Hindlimb muscle (tissue), 1 donor: ENCODE data around the gene NHEJ1. TPM values are rescaled to one million over a fixed set of nuclear protein-coding genes. Genes with fewer than 3 reads are reported as not detected.

Experiments
- DNase-seq: peaks from one replicate; pipeline ENCODE4 v3.0.0-alpha.2; 2013
- polyA plus RNA-seq: library from polyadenylated mRNA; unstranded; fragments of 120-200 nt; gene quantifications from one replicate; pipeline ENCODE4 v1.2.1, GENCODE V29; 2013; ENCODE audit not compliant: insufficient read length

NHEJ1 gene
- polyA plus RNA-seq, 1 donor: 12.0 TPM

DNA sequence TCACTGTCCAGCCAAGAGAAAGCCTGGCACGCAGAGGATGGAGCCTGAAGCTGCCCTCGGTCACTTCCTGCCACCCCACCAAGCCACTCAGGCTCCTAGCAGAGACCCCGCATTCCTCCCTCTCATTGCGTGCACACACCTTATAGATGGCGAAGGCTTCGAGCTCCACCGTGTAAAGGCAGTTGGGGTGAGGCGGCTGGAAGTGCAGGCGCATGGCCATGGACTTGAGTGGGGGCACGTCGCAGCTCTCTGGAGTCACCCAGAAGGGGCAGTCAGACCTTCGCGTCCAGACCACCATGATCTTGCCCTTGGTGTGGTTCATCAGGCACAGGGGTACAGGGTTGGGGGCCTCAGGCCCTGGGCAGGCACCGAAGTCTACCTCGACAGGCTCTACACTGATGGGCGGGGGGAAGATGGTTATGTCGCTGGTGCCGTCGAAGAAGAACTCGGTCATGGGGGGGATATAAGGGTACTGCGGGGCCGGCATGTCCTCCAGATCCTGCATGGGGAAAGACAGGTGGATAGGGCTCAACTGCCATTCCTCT is 133.0 kb downstream of the NHEJ1 start:
- DNase-seq: no peak

DNA sequence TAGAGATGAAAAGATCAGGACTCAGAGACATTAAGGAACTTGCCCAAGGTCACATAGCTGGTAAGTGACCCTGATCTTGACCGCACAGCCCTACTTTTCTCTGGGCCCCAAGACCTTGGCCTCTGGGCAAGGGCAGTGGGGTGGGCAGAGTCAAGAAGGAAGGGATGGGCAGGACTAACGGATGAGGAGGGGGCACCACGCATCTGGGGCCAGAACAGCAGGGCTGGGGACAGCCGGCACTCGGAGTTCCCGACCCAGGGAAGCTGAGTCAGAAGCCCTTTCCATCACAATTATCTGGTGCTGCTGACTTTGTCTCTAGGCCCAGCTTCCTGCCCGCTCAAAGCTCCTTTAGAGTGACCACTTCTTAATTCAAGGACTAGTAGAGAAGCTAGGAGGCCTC is 133.7 kb downstream of the NHEJ1 start:
- no peak for DNase-seq

DNA sequence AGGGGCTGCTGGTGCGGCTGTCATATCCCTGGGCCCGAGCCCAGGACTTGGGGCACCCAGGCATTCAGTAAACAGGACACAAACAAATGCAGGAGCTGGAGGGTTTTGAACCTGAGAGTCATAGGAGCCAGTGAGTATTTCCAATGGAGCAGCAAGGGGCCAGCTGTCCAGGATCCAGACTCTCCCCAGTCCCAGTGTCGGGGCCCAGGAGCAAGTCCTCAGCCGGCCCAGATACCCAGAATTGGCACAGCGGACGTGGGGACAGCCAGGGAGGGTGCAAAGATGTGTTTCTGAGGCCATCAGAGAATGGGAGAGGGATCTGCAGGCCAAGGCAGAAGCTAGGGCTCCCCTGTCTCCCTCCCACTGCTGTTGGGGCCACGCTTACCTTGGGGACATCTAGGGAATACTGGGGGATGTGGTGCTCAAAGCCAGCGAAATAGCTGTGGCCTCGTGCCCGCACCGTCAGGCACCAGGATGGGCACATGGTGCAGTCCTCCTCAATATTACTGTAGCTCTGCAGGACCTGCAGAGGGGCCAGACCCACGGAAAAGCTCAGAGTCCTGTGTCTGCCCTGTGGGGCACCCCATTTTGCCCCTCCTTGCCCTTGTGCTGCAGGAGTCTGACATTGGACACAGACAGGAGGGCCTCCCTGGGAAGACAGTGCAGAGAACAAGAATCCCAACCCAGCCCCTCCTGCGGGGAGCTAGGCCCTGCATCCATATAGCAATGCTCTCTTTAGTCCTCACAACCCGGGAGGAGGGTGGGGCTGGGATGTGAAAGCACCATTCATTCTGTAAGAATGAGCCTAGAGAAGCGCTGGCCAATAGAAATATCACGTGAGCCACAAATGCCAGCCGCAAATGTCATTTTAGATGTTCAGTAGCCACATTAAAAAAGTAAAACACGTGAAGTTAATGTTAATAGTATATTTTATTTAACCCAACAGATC is 134.7 kb downstream of the NHEJ1 start:
- DNase-seq: no peak

Other genes starting within 250 kb of the NHEJ1 start
- gene CDK5R2, start 201.1 kb downstream of the NHEJ1 start, polyA plus RNA-seq: not detected
- gene FEV, start 175.6 kb downstream of the NHEJ1 start, polyA plus RNA-seq: 0.58 TPM
- gene CRYBA2, start 167.4 kb downstream of the NHEJ1 start, polyA plus RNA-seq: not detected
- not detected for gene CFAP65, start 119.3 kb downstream of the NHEJ1 start, polyA plus RNA-seq
- gene IHH, start 99.9 kb downstream of the NHEJ1 start, polyA plus RNA-seq: not detected
- gene SLC23A3, start 9.2 kb upstream of the NHEJ1 start, polyA plus RNA-seq: 1.1 TPM
- gene CNPPD1, start 16.1 kb upstream of the NHEJ1 start, polyA plus RNA-seq: 39.4 TPM
- gene RETREG2, start 17.5 kb upstream of the NHEJ1 start, polyA plus RNA-seq: 42.0 TPM
- gene ZFAND2B, start 46.0 kb upstream of the NHEJ1 start, polyA plus RNA-seq: 21.4 TPM
- gene ABCB6, start 58.1 kb upstream of the NHEJ1 start, polyA plus RNA-seq: 36.1 TPM
- 35.9 TPM for gene ATG9A, start 68.8 kb upstream of the NHEJ1 start, polyA plus RNA-seq
- gene ANKZF1, start 69.0 kb upstream of the NHEJ1 start, polyA plus RNA-seq: 29.5 TPM
- gene GLB1L, start 84.6 kb upstream of the NHEJ1 start, polyA plus RNA-seq: 4.4 TPM
- 17.6 TPM for gene STK16, start 84.7 kb upstream of the NHEJ1 start, polyA plus RNA-seq
- gene TUBA4B, start 92.4 kb upstream of the NHEJ1 start, polyA plus RNA-seq: 0.31 TPM
- gene TUBA4A, start 93.1 kb upstream of the NHEJ1 start, polyA plus RNA-seq: 112 TPM
- 97.8 TPM for gene DNAJB2, start 118.6 kb upstream of the NHEJ1 start, polyA plus RNA-seq
- 0.12 TPM for gene PTPRN, start 148.6 kb upstream of the NHEJ1 start, polyA plus RNA-seq
- not detected for gene RESP18, start 171.9 kb upstream of the NHEJ1 start, polyA plus RNA-seq
- 40.9 TPM for gene DNPEP, start 227.1 kb upstream of the NHEJ1 start, polyA plus RNA-seq